Uterus (tissue), 2 donors: ENCODE data around the gene OR8J1.

Source experiments
- CTCF ChIP-seq, 4 experiments: fragments of 200-600 bp in 2 of 4; fragments of 450-650 bp in 2 of 4; sonication (generic) in 2 of 4; IDR thresholded peaks; one replicate each; pipeline ENCODE4 v1.5.1; 2016 to 2019; ENCODE audit warnings: antibody characterized with exemption in 4 of 4, mild to moderate bottlenecking in 2 of 4, moderate library complexity in 1 of 4
- POLR2A ChIP-seq, 2 donors: fragments of 450-650 bp; IDR thresholded peaks; one replicate each; pipeline ENCODE4 v1.6.1; 2016; ENCODE audit warnings: antibody characterized with exemption in 2 of 2, mild to moderate bottlenecking in 1 of 2, moderate library complexity in 1 of 2

- no peak for TF ChIP-seq CTCF (IDR thresholded peaks at IDR 0.05)
- no peak for TF ChIP-seq POLR2A (IDR thresholded peaks at IDR 0.05)
These were observed 26.0 kb downstream of the OR8J1 start for GRCh38 chr11:56380120-56380519.
